Testis (tissue), 3 donors: ENCODE data around the gene ZNF148. TPM values are rescaled to one million over a fixed set of nuclear protein-coding genes. Genes with fewer than 3 reads are reported as not detected.

Source experiments
- DNase-seq: peaks from one replicate; pipeline ENCODE4 v3.0.0-alpha.2; 2019
- H3K27ac ChIP-seq, 2 donors: fragments of 200-600 bp; sonication (generic); one replicate each; pipeline ENCODE4 v1.5.1; 2019
- H3K27me3 ChIP-seq: fragments of 200-600 bp; sonication (generic); one replicate; pipeline ENCODE4 v1.5.1; 2019
- H3K36me3 ChIP-seq: fragments of 200-600 bp; sonication (generic); one replicate; pipeline ENCODE4 v1.5.1; 2017; ENCODE audit warnings: low read depth; ENCODE audit errors: missing control alignments
- H3K4me1 ChIP-seq: fragments of 200-600 bp; sonication (generic); one replicate; pipeline ENCODE4 v1.5.1; 2019
- H3K4me3 ChIP-seq, 2 donors: fragments of 200-600 bp; sonication (generic); one replicate each; pipeline ENCODE4 v1.5.1; 2017 to 2019
- H3K9me3 ChIP-seq: fragments of 200-600 bp; sonication (generic); one replicate; pipeline ENCODE4 v1.5.1; 2017
- POLR2A ChIP-seq: fragments of 450-650 bp; IDR thresholded peaks from one replicate; pipeline ENCODE4 v1.6.1; 2017; ENCODE audit warnings: antibody characterized with exemption, mild to moderate bottlenecking, moderate library complexity
- WGBS, 2 donors: methylation state at CpG; one replicate each; pipeline ENCODE4 v1.1.5; 2018; 5-methylcytosine and 5-hydroxymethylcytosine counted together
- intact Hi-C: fragments of 100-400 bp; cut with DNase I; formaldehyde crosslinking; loops from one replicate; pipeline ENCODE4 v1.15.1; 2023; ENCODE audit warnings: low total_unique reads
- polyA plus RNA-seq: library from polyadenylated mRNA; stranded (reverse); fragments of 350-450 nt; fragmentation: Illumina TruSeq; extraction: RNeasy Lipid Tissue Mini Kit (QIAGEN cat#74804); gene quantifications from one replicate; pipeline ENCODE4 v1.2.3, GENCODE V29; 2014; ENCODE audit warnings: low read depth, low replicate concordance; ENCODE audit not compliant: insufficient read depth
- total RNA-seq, 2 donors: library from RNA; depleted of rRNA; stranded (reverse); fragments of >200 nt; gene quantifications; one replicate each; pipeline ENCODE4 v1.2.3, GENCODE V29; 2016
- TF ChIP-seq, protein P1 (sequence below), 3 experiments: fragments of 450-650 bp in 2 of 3; fragments of 200-600 bp in 1 of 3; sonication (generic) in 1 of 3; IDR thresholded peaks; one replicate each; pipeline ENCODE4 v1.5.1; 2016 to 2019; ENCODE audit warnings: antibody characterized with exemption in 3 of 3, mild to moderate bottlenecking in 2 of 3, moderate library complexity in 1 of 3

The ZNF148 gene
- total and polyA plus RNA-seq, 3 donors from 2014 or later: 17.6 to 33.6 (median 29.7) TPM

DNA sequence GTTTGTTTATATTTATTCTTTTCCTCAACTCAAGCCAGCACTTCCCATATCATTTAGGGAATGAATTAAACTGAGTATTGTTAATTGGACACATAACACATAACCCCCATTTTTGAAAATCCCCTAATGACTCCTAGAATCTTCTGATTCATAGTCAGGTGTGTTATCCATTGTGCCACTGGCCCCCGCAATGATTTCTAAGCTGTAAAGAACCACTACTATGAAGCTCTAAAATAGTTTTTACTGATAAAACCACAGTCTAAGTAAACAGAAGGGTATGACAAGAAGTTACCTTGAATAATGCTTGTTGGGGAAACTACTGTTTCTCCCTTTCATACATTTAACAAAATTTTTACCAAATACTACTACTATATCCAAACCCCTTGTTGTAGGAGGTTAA, 140.3 kb downstream of the ZNF148 start:
- H3K9me3 ChIP-seq: no peaks in the 10 kb centered on the region
- WGBS, 2 donors: 90 to 100% methylated on average over 1 of the region's 1 CpG
- no peak overlapping the region for H3K27ac ChIP-seq
- no peaks in the 10 kb centered on the region for H3K27me3 ChIP-seq
- TF ChIP-seq, protein P1, sequence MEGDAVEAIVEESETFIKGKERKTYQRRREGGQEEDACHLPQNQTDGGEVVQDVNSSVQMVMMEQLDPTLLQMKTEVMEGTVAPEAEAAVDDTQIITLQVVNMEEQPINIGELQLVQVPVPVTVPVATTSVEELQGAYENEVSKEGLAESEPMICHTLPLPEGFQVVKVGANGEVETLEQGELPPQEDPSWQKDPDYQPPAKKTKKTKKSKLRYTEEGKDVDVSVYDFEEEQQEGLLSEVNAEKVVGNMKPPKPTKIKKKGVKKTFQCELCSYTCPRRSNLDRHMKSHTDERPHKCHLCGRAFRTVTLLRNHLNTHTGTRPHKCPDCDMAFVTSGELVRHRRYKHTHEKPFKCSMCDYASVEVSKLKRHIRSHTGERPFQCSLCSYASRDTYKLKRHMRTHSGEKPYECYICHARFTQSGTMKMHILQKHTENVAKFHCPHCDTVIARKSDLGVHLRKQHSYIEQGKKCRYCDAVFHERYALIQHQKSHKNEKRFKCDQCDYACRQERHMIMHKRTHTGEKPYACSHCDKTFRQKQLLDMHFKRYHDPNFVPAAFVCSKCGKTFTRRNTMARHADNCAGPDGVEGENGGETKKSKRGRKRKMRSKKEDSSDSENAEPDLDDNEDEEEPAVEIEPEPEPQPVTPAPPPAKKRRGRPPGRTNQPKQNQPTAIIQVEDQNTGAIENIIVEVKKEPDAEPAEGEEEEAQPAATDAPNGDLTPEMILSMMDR (IDR thresholded peaks at IDR 0.05): no peak
- TF ChIP-seq POLR2A: no peak
- H3K4me3 ChIP-seq: no peak overlapping the region
- no peaks in the 10 kb centered on the region for H3K4me1 ChIP-seq
- H3K36me3 ChIP-seq: no peaks in the 10 kb centered on the region
- DNase-seq: no peak
- intact Hi-C loops: no loop called here

DNA sequence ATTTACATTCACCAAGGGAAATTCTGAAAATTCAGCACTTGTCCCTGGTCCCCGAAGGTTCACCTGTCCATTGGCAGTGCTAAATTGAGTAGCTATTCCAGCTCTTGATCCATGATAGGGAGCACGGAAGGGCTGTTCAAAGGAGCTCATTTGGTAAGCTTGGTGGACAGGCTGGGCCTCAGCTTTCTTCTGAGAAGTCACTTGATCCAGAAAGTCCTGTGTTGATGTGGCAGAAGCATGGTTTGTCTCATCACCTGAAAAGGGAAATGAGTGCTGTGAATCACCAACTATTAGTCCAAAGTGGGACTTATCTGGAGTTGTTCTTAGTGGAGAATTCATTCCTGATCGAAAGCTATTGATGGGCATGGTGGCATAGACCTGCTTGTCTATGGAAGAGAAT, 142.7 kb downstream of the ZNF148 start:
- Histone ChIP-seq H3K9me3 (no peaks in the 10 kb centered on the region), H3K27me3 (no peaks in the 10 kb centered on the region), H3K4me3 (no peak overlapping the region), H3K27ac (no peak overlapping the region), H3K36me3 (no peaks in the 10 kb centered on the region), H3K4me1 (no peaks in the 10 kb centered on the region)
- DNase-seq: no peak
- whole genome bisulfite sequencing, 2 donors: 93 to 97% methylated on average over 3 of the region's 3 CpGs
- TF ChIP-seq, protein P1 (IDR thresholded peaks at IDR 0.05): no peak
- no peak for TF ChIP-seq POLR2A
- intact Hi-C loops: no loop called here

DNA sequence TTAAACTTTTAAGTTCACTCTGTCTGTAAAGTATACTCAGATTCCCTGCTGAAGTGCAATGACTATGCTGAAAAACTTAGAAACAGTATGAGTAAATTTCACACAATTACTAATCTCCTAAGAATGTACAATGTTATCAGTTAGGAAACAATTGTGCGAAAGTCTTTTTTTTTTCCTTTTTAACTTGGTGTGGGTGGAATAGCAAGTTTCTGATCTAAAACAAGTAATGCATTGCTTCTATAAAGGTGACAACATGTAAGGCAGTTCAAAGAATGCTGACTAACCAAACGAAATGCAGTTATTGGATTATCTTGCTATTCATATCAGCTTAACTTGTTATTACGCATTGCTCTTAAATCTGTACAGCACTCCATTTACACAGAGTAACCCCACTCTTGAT, 143.2 kb downstream of the ZNF148 start:
- Histone ChIP-seq H3K27me3 (no peaks in the 10 kb centered on the region), H3K36me3 (no peaks in the 10 kb centered on the region), H3K9me3 (no peaks in the 10 kb centered on the region), H3K4me1 (no peaks in the 10 kb centered on the region), H3K27ac (no peak overlapping the region), H3K4me3 (no peak overlapping the region)
- intact Hi-C loops: no loop called here
- DNase-seq: no peak
- WGBS, 2 donors: 64 to 75% methylated on average over 3 of the region's 3 CpGs
- TF ChIP-seq, protein P1 (IDR thresholded peaks at IDR 0.05): no peak
- no peak for TF ChIP-seq POLR2A

DNA sequence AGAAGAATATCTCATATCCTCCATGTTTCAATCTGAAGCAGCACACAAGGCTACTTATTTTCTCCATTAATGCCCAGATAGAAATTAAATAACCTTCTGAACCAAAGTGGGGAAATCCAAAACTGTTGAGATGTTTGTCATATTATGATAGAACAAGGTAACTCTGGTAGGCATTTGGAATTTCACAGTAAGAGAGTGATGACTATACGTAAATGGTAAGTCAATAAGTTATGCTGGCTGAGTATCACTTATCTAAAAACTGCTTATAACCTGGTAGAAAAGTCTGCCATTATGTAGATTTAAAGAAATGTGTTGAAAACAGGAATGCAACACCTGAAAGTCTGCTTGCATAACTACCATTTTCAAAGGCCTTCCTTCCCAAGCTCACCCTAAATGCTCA, 145.4 kb downstream of the ZNF148 start:
- DNase-seq: no peak
- H3K4me1 ChIP-seq: no peaks in the 10 kb centered on the region
- 94 to 97% methylated on average over 1 of the region's 1 CpG for WGBS, 2 donors
- no peaks in the 10 kb centered on the region for H3K9me3 ChIP-seq
- H3K27ac ChIP-seq: no peak overlapping the region
- TF ChIP-seq, protein P1 (IDR thresholded peaks at IDR 0.05): no peak
- TF ChIP-seq POLR2A: no peak
- H3K4me3 ChIP-seq: no peak overlapping the region
- intact Hi-C loops: no loop called here
- no peaks in the 10 kb centered on the region for H3K27me3 ChIP-seq
- no peaks in the 10 kb centered on the region for H3K36me3 ChIP-seq

DNA sequence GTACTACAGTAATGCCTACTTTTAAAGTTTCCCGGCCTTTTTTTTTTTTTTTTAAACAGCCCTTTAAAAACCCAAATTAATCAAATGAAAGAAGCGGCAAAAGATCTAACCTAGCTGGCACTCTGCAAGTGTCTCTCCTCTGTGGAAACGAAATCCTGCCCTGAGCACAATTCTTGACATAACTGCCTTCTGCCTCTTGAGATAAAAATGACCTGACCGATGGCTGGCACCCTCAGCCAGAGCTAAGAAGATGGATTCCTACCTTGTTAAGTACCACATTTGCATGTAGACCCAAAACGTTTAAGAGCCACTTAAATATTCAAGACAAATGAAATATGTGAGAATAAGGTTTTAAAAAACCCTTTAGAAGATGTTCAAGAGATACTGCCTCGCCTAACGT, 146.0 kb downstream of the ZNF148 start:
- Histone ChIP-seq H3K4me3 (no peak overlapping the region), H3K27ac (no peak overlapping the region), H3K36me3 (no peaks in the 10 kb centered on the region), H3K9me3 (no peaks in the 10 kb centered on the region), H3K4me1 (no peaks in the 10 kb centered on the region), H3K27me3 (no peaks in the 10 kb centered on the region)
- TF ChIP-seq POLR2A: no peak
- TF ChIP-seq, protein P1 (IDR thresholded peaks at IDR 0.05): no peak
- intact Hi-C loops: no loop called here
- WGBS, 2 donors: 82 to 85% methylated on average over 7 of the region's 7 CpGs
- DNase-seq: no peak
